ENCODE measurements around the gene SPAG5. TPM values are rescaled to one million over a fixed set of nuclear protein-coding genes. Genes with fewer than 3 reads are reported as not detected.

Gene SPAG5
- total and polyA plus RNA-seq, 10 of the 15 experiments (the other 5 are each of a cell fraction or from before 2014, with no cell fraction given): 73.5 to 171 (median 106) TPM

DNA sequence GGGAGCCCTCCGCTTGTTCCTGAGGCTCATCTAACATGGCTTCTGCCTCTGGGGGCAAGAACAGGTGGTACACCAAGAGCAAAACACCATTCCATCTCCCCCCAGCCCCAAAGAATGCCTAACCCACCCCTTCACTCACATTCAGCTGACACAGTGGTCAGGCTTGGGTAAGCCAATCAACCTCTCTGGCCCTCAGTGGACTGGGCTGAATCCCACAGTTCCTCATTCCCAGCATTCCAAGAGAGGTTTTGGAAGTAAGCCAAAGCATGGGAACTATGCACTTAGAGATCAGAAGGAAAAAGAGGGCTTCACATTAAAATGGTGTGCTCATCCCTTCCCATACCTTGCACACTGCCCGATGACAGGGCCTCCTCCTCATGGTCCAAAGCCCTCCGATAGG lies 35.4 kb downstream of the SPAG5 start:
- Histone ChIP-seq H3K4me2 (ENCODE audit: control insufficient read depth, insufficient read depth) (no peak overlapping the region), H3K4me1 (ENCODE audit: control insufficient read depth, insufficient read depth, low read length) (peaks cover 15% of the 10 kb centered on the region), H3K27me3 (replicated peaks in 1 of 2; ENCODE audit: control insufficient read depth in 2 of 2, insufficient read depth in 2 of 2, low read length in 1 of 2) (no peaks in the 10 kb centered on the region), H2AFZ (ENCODE audit: control insufficient read depth, low read depth, low read length) (no peak overlapping the region), H3K9me3 (replicated peaks; ENCODE audit: control insufficient read depth, insufficient read depth, low read length) (no peaks in the 10 kb centered on the region), H3K36me3 (ENCODE audit: control insufficient read depth in 2 of 2, insufficient read depth in 2 of 2, low read length in 1 of 2) (peaks cover 15 to 24% of the 10 kb centered on the region in 2 experiments), H3K27ac (ENCODE audit: control insufficient read depth, insufficient read depth) (no peak overlapping the region), H3K9ac (ENCODE audit: control insufficient read depth, insufficient read depth, low read length) (no peak overlapping the region), H4K20me1 (ENCODE audit: control insufficient read depth, insufficient read depth) (no peaks in the 10 kb centered on the region), H3K4me3 (no peak overlapping the region), H3K79me2 (ENCODE audit: control insufficient read depth, insufficient read depth, low read length) (peaks cover 42% of the 10 kb centered on the region)
- intact Hi-C loops (cut with micrococcal nuclease; ENCODE audit: unreplicated experiment) (no loop called here), in situ Hi-C loops (cut with MboI) (loop anchor here (25.0 kb wide), 1 partner anchor 1076 kb away; no protein-coding TSS in a partner anchor)
- CTCF ChIA-PET: no interaction called here
- FAIRE-seq (no peak), ATAC-seq (no peak), DNase-seq (ENCODE audit: low read depth, low spot score) (no peak)
- SMC1A ChIA-PET (ENCODE audit: uncharacterized antibody, unreplicated experiment): no interaction called here
- POLR2A ChIA-PET: interaction anchor here (0.6 kb wide), 1 partner anchor 346 kb away, joined by 3 read pairs; no protein-coding TSS in a partner anchor
- 100% methylated on average over 3 of the region's 3 CpGs for WGBS (ENCODE audit: insufficient coverage, insufficient replicate concordance, low lambda C conversion rate, missing lambda C conversion rate)
- RAD21 ChIA-PET (ENCODE audit: unreplicated experiment): no interaction called here
- no TSS peak for BruUV-seq (replicated peaks)
- TF ChIP-seq ZNF384 (IDR thresholded peaks at IDR 0.05; ENCODE audit: borderline replicate concordance, low read depth, low read length): no peak
- no peak for TF ChIP-seq ZNF207 (IDR thresholded peaks at IDR 0.05; ENCODE audit: borderline replicate concordance)
- no peak for TF ChIP-seq RBBP5 (conservative IDR thresholded peaks at IDR 0.05)
- TF ChIP-seq BCLAF1 (IDR thresholded peaks at IDR 0.05): no peak
- TF ChIP-seq NRF1 (conservative IDR thresholded peaks at IDR 0.05; ENCODE audit: low read depth, low read length): no peak
- TF ChIP-seq IRF3 (IDR thresholded peaks at IDR 0.05): no peak
- no peak for TF ChIP-seq CBX5 (IDR thresholded peaks at IDR 0.05; ENCODE audit: low read depth)
- no peak for TF ChIP-seq SP1 (IDR thresholded peaks at IDR 0.05; ENCODE audit: low read depth, low read length)
- no peak for TF ChIP-seq TARDBP (IDR thresholded peaks at IDR 0.05; ENCODE audit: borderline replicate concordance)
- TF ChIP-seq MYC (IDR thresholded peaks at IDR 0.05; ENCODE audit: insufficient read depth, insufficient read length, insufficient replicate concordance, low read length, severe bottlenecking): no peak
- TF ChIP-seq ESRRA (IDR thresholded peaks at IDR 0.05; ENCODE audit: low read length): no peak
- TF ChIP-seq HDGF (IDR thresholded peaks at IDR 0.05): no peak
- no peak for TF ChIP-seq PKNOX1 (IDR thresholded peaks at IDR 0.05)
- TF ChIP-seq USF1 (IDR thresholded peaks at IDR 0.05; ENCODE audit: borderline replicate concordance, extremely low read length, insufficient read depth, low read depth, low read length): no peak
- TF ChIP-seq ZBTB40 (IDR thresholded peaks at IDR 0.05; ENCODE audit: borderline replicate concordance): no peak

Data from GM12878 (cell line).